Fibroblast of peridontal ligament (primary cell): Measurements from ENCODE around the gene PROSER2.
A peak's percentile ranks its signal among the peaks of the same experiment; 100 is the strongest.

Experiments used
- DNase-seq: peaks from one replicate; pipeline ENCODE4 v3.0.0-alpha.2; 2010; ENCODE audit errors: extremely low read depth

The PROSER2 gene

GRCh38 chr10:11823122-11823988 is at the start of gene PROSER2:
Gene PROSER2, plus strand, starts transcription at chr10:11823356. Its CDS starts 28,722 bp downstream, at chr10:11852078.
- DNase-seq, result peak; percentile 20

GRCh38 chr10:11773761-11774441 is 49.3 kb upstream of the PROSER2 start:
- no peak for DNase-seq

- no peak for DNase-seq
Observed at GRCh38 chr10:11775412-11775811, 47.7 kb upstream of the PROSER2 start.

GRCh38 chr10:11776080-11776479 is 47.1 kb upstream of the PROSER2 start:
- DNase-seq, result no peak

GRCh38 chr10:11781114-11781513 is 42.0 kb upstream of the PROSER2 start:
- no peak for DNase-seq

- DNase-seq, result peak; percentile 76
Observed at GRCh38 chr10:11782793-11783557, 40.2 kb upstream of the PROSER2 start.

- no peak for DNase-seq
Observed at GRCh38 chr10:11783558-11783865, 39.6 kb upstream of the PROSER2 start.

GRCh38 chr10:11787374-11787773 is 35.8 kb upstream of the PROSER2 start:
- no peak for DNase-seq

- DNase-seq, result no peak
Observed at GRCh38 chr10:11787846-11788245, 35.3 kb upstream of the PROSER2 start.

- DNase-seq, result no peak
Observed at GRCh38 chr10:11789306-11789705, 33.9 kb upstream of the PROSER2 start.

GRCh38 chr10:11789956-11790355 is 33.2 kb upstream of the PROSER2 start:
- DNase-seq, result no peak

GRCh38 chr10:11793762-11794479 is 29.2 kb upstream of the PROSER2 start:
- DNase-seq, result no peak

GRCh38 chr10:11794566-11794965 is 28.6 kb upstream of the PROSER2 start:
- DNase-seq, result no peak

GRCh38 chr10:11795101-11795920 is 27.8 kb upstream of the PROSER2 start:
- DNase-seq, result no peak

GRCh38 chr10:11796474-11796873 is 26.7 kb upstream of the PROSER2 start:
- DNase-seq, result no peak

GRCh38 chr10:11797281-11797680 is 25.9 kb upstream of the PROSER2 start:
- no peak for DNase-seq

- DNase-seq, result no peak
Observed at GRCh38 chr10:11797847-11798633, 25.1 kb upstream of the PROSER2 start.

GRCh38 chr10:11798845-11799735 is 24.1 kb upstream of the PROSER2 start:
- no peak for DNase-seq

GRCh38 chr10:11799736-11800080 is 23.4 kb upstream of the PROSER2 start:
- no peak for DNase-seq
